Measurements from ENCODE around the gene TCF15.
"Not testable (repeated sequence)": the region's sequence is repeated elsewhere in the genome, so short reads cannot be mapped to it uniquely, and the experiment has no call there.

The TCF15 gene

DNA sequence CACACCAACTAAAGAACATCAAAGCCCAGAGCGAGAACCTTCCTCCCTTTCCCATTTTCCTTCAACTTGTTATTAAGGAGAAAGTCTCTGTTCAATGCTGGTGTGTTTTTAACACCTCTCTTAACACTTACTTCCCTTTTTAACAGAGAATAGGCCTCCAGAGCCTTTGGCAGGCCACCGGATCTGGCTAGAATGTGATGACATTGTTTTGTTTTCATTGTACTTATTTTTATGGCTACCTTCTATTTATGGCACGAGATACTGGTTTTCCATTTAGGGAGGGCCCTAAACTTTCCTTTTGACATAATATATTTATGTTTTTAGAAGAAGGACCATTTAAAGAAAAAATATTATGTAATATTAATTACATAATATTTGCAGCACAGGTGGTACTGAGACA lies 21.6 kb downstream of the TCF15 start:
- TF ChIP-seq, protein P1, sequence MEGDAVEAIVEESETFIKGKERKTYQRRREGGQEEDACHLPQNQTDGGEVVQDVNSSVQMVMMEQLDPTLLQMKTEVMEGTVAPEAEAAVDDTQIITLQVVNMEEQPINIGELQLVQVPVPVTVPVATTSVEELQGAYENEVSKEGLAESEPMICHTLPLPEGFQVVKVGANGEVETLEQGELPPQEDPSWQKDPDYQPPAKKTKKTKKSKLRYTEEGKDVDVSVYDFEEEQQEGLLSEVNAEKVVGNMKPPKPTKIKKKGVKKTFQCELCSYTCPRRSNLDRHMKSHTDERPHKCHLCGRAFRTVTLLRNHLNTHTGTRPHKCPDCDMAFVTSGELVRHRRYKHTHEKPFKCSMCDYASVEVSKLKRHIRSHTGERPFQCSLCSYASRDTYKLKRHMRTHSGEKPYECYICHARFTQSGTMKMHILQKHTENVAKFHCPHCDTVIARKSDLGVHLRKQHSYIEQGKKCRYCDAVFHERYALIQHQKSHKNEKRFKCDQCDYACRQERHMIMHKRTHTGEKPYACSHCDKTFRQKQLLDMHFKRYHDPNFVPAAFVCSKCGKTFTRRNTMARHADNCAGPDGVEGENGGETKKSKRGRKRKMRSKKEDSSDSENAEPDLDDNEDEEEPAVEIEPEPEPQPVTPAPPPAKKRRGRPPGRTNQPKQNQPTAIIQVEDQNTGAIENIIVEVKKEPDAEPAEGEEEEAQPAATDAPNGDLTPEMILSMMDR (IDR thresholded peaks at IDR 0.05; ENCODE audit: low read depth, low read length), result no peak
- H3K4me3 ChIP-seq (ENCODE audit: low read depth, low read length), result no peak overlapping the region

DNA sequence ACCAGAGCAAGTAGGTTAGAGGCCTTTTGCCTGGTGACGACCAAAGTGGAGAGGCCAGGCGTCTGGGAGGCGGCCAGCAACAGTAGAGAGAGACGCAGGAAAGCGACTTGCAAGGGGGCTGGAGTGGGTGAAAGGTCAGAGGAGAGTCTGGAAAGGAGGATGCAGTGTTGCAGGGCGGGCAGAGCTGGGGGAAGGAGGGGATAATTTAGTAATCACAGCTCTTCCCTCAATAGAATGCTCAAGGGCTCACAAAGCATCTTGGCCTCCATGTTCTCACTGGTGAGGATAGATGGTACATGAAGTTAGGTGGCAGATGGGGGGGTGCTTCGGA lies 25.2 kb downstream of the TCF15 start:
- H3K4me3 ChIP-seq (ENCODE audit: low read depth, low read length), result no peak overlapping the region
- TF ChIP-seq, protein P1 (IDR thresholded peaks at IDR 0.05; ENCODE audit: low read depth, low read length), result no peak

DNA sequence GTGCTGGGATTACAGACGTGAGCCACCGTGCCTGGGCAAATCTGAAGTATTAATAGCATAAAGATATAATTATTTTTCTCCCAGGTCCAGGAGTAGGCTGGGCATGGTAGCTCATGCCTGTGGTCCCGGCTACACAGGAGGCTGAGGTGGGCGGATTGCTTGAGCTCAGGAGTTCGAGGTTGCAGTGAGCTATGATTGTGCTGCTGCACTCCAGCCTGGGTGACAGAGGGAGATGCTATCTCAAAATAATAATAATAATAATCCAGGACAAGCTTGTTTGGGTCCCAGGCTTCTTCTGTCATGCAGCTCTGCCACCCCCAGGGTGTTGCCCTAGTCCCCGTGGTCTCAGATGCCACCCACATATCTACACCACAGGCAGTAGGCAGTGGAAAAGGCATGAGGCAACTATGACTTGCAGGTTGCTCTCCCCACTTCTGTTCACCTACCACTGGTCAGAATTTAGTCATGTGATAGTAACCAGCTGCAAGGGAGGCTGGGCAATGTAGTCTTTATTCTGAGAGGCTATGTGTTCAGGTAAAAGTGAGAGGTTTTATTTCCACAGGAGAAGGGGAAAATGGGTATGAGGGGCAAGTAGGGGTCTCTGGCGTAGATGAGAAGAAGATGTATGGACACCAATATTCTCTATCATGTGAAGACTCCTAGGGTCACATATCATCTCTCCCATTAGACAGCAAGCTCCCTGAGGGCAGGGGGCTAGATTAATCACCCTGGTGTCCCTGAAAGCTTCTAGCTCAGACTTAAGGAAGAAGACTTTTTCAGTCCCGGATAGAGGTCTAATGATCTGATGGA lies 25.7 kb downstream of the TCF15 start:
- TF ChIP-seq, protein P1 (IDR thresholded peaks at IDR 0.05; ENCODE audit: low read depth, low read length), result no peak
- H3K4me3 ChIP-seq (ENCODE audit: low read depth, low read length), result no peak overlapping the region

DNA sequence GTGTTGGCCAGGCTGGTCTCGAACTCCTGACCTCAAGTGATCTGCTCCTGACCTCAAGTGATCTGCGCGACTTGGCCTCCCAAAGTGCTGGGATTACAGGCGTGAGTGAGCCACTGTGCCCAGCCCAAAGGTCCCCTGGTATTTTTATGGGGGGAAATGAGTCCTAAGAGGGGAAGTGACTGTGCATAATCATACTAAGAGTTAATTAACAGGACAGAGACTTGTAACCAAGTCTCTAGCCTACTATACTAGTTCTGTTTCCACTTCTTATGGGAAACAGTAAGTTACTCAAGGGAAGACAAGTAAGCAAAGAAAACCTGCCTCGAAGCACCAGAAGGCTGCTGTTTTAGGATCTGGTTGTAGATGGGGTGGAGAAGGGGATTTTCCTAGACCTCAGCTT lies 27.9 kb downstream of the TCF15 start:
- no peak overlapping the region for H3K4me3 ChIP-seq (ENCODE audit: low read depth, low read length)
- TF ChIP-seq, protein P1 (IDR thresholded peaks at IDR 0.05; ENCODE audit: low read depth, low read length), result no peak

DNA sequence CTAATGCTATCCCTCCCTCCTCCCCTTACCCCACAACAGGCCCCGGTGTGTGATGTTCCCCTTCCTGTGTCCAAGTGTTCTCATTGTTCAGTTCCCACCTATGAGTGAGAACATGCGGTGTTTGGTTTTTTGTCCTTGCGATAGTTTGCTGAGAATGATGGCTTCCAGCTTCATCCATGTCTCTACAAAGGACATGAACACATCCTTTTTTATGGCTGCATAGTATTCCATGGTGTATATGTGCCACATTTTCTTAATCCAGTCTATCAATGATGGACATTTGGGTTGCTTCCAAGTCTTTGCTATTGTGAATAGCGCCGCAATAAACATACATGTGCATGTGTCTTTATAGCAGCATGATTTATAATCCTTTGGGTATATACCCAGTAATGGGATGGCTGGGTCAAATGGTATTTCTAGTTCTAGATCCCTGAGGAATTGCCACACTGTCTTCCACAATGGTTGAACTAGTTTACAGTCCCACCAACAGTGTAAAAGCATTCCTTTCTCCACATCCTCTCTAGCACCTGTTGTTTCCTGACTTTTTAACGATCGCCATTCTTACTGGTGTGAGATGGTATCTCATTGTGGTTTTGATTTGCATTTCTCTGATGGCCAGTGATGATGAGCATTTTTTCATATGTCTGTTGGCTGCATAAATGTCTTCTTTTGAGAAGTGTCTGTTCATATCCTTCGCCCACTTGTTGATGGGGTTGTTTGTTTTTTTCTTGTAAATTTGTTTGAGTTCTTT lies 31.0 kb downstream of the TCF15 start:
- not testable (repeated sequence) for H3K4me3 ChIP-seq (ENCODE audit: low read depth, low read length)

DNA sequence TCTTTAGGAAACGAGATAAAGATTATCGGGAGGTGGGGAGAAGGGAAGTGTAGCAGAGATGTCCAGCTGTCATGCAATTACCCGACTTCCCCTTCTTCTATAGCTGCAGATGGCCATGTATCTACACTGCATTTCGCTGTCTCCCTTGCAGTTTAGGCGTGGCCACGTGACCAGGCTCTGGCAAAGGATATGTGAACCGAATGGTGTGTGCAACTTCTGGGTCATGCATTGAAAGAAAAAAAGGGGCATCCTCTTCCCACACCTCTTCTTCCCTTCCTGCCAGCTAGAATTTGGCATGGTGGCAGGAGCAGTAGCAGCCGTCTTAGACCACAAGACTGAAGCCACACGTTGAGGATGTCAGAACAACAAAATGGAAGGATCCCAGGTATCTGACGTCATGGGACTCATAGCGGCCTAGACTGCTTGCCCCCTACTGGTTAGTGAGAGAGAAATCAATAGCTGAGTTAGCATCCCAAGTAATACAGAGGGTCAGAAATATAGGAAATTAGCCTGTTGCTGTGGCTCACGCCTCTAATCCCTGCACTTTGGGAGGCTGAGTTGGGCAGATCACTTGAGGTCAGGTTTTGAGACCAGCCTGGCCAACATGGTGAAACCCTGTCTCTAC lies 32.8 kb downstream of the TCF15 start:
- TF ChIP-seq, protein P1 (IDR thresholded peaks at IDR 0.05; ENCODE audit: low read depth, low read length), result peak; percentile 48
- no peak overlapping the region for H3K4me3 ChIP-seq (ENCODE audit: low read depth, low read length)

DNA sequence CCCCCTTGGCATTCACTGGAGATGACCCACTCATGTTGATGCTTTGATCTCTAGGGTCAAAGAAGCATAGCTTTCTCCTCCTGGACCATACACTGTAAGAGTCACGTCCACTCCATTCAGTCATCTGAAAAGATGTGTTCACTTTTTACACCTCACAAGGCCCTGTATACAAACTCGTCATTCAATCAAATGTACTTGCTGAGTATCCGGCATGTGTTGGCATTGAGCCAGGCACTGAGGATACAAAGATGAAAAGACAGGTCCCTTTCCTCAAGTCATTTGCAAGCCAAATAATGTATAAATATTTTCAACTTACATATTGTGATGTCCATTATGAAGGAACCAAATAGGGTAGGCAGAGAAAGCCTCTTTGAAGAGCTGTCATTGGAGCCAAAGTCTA lies 34.0 kb downstream of the TCF15 start:
- TF ChIP-seq, protein P1 (IDR thresholded peaks at IDR 0.05; ENCODE audit: low read depth, low read length), result no peak
- no peak overlapping the region for H3K4me3 ChIP-seq (ENCODE audit: low read depth, low read length)

Measured in WI38 (cell line).